Measurements from ENCODE around the gene FAM83B.
"Not testable (repeated sequence)": the region's sequence is repeated elsewhere in the genome, so short reads cannot be mapped to it uniquely, and the experiment has no call there.

FAM83B gene

GRCh38 chr6:54900666-54901065 is 54.1 kb downstream of the FAM83B start:
- no peak for DNase-seq

- no peak for DNase-seq
Measured at GRCh38 chr6:54903884-54904283, 57.3 kb downstream of the FAM83B start.

DNA sequence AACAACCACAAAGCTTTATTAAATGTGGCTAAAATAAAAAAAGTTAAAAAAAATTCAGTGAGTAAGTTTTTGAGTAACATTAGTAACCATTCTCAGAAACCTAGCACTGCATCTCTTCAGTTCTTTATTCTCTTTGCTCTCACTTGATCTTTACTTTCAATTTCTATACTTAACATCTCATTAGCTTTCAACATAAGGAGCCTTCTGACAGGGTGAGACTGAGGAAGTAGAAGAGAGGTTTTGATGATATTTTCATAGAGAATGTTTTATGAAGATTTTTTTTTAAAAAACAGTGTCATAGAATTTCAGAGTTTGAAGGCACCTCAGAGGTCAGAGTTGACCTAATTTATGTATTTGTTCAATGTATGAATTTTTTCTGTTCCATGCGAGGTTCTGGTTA is 60.8 kb downstream of the FAM83B start:
- no peak for DNase-seq

GRCh38 chr6:54909184-54909583 is 62.6 kb downstream of the FAM83B start:
- no peak for DNase-seq

- DNase-seq = no peak
Measured at GRCh38 chr6:54910431-54910884, 63.9 kb downstream of the FAM83B start.

- no peak for DNase-seq
Measured at GRCh38 chr6:54910921-54911320, 64.3 kb downstream of the FAM83B start.

DNA sequence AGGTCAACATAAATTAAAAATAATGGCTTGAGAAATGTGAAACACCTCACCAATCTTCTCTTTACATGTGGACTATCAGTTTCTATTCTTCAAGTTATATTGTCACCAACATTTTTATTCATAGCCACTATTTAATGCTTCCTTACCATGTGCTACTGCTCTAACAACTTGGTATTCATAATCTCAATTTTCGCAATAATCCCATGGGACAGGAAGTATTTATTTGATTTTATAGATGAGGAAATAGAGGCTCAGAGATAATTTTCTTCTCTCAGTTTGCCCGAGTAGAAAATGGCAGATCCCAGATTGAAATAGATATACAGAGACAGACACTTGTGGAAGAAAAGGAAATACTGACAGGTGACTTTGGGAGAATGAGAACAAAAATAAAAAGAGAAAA is 66.6 kb downstream of the FAM83B start:
- DNase-seq = no peak

- no peak for DNase-seq
Measured at GRCh38 chr6:54916858-54917257, 70.3 kb downstream of the FAM83B start.

DNA sequence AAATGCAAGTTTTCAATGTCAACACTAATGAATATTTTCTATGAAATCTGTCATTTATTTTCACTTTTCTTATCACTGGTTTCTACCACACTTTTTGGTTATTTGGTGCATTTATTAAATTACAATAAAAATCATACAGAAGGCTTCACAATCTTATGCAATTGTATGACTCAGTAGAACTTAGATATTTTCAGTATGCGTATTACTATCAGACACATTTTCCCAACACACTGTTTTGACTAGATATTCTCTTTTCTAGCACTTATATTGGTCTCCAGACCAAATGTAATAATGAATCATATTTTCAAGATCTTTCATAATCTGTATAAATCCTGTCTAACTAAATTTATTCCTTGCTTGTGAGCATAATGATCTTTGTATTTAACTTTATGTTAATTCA is 74.1 kb downstream of the FAM83B start:
- no peak for DNase-seq

- no peak for DNase-seq
Measured at GRCh38 chr6:54921891-54922290, 75.3 kb downstream of the FAM83B start.

GRCh38 chr6:54929245-54929909 is 82.8 kb downstream of the FAM83B start:
- no peak for DNase-seq

DNA sequence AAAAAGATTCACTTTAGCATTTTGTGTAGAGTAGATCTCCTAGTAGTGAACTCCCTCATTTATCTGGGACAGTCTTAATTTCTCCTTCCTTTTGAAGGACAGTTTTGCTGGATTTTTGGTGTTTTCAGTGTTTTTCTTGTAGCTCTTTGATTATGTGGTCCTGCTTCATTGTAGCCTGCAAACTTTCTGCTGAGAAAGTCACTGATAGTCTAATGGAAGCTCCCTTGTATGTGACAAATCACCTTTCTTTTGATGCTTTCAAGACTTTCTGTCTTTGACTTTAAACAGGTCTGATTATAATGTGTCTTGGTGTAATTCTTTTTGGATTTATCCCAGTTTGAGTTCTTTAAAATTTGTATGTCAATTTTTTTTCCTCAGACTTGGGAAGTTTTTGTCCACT is 86.1 kb downstream of the FAM83B start:
- no peak for DNase-seq

- no peak for DNase-seq
Measured at GRCh38 chr6:54935739-54936138, 89.2 kb downstream of the FAM83B start.

DNA sequence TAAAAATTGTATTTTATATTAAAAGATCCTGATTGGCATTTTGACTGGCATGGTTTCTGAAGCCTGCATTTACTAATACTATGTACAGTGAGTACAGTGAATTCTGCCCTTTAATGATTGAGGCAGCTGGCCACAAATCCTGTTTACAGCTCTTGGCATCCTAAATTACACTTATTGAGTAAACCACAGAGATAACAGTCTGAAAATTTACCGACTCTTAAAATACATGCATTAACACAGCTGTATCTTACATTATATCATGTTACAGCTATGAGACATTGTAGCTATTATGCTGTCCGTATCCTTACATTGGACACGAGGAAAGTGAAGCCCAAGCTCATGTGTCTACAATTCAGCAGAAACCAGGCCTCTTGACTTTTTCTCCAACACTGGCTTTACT is 90.8 kb downstream of the FAM83B start:
- DNase-seq = no peak

GRCh38 chr6:54957698-54958097 is 111.1 kb downstream of the FAM83B start:
- no peak for DNase-seq

DNA sequence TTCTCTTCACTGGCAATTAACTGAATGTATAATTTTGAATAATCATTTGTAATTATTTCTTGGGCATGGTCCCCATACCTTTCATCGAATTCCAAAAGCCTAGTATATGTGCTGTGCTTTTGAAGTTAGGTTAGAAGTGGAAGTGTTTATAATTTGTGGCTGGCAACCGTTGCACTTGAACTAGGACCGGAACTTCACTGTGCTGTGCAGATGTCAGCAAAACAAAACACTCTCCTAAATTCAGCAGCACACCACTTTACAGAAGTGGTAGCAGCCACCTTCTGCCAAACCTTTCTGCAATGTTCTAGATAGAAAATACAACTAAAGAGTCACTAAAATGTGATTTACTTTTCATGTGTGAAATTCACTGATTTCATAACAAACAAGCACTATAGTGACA is 111.9 kb downstream of the FAM83B start:
- DNase-seq = no peak

DNA sequence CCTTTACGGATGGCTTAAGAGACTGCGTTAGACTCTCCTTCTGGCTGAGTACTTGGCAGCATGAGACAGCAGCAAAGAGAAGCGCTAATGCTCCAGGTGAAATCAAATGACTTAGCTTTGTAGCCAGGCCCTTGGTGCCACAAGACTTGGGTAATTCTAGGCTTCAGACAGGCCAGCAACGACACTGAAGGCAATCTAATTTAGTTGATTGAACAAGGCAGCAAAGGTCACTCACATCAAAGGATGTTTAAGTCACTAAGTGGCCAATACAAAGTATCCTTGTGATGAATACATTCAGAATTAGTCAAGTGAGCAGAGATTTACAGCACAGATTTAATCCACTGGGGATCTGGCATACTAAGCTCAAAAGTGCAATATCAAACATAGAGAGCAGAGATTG is 113.2 kb downstream of the FAM83B start:
- DNase-seq = no peak

GRCh38 chr6:54961372-54961771 is 114.8 kb downstream of the FAM83B start:
- DNase-seq = not testable (repeated sequence)

GRCh38 chr6:54970337-54970736 is 123.8 kb downstream of the FAM83B start:
- no peak for DNase-seq

DNA sequence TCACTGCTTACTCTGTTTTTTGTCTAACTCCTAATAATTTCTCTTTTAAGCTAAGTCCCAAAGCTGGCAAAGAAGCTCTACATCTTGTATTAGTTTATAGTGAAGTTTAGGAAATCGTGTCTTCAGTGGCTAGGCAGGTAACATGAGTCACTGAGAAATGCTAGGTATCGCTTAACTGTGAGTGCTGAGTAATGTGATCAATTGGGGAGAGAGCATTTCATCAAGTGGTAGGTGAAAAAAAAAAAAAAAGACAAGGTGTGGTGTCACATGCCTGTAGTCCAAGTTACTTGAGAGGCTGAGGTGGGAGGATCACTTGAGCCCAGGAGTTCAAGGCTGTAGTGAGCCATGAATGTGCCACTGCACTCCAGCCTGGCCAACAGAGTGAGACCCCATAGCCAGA is 125.3 kb downstream of the FAM83B start:
- DNase-seq = no peak

GRCh38 chr6:54979161-54979560 is 132.6 kb downstream of the FAM83B start:
- not testable (repeated sequence) for DNase-seq

DNA sequence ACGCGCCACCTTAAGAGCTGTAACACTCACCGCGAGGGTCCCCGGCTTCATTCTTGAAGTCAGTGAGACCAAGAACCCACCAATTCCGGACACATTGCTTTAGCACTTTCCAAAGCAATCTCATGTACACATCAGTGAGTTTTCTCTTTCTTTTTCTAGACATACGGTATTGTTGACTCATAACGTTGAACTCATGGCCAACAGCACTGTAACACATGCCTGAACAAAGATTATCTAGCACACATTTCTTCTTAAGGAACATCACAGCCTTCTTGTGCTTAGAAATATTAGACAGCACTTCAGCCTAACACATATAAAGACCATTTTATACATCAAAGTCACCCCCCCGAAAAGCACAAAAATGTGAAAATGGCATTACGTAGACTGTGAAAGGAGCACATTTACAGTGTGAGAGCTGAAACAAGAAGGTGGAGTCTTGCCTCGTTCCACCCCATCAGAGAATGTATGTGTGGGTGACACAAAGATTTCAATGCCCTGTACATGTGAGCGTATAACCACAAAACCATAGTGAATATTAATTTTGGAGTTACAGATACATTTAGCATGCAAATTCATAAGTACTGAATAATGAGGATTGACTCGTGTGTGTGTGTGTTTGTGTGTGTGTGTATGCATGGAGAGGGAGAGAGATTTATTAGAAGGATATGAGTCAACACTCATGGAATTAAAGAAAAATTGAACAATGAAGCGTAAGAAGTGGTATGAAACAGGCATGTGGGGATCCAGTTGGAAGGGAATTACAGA is 134.1 kb downstream of the FAM83B start:
- no peak for DNase-seq

DNA sequence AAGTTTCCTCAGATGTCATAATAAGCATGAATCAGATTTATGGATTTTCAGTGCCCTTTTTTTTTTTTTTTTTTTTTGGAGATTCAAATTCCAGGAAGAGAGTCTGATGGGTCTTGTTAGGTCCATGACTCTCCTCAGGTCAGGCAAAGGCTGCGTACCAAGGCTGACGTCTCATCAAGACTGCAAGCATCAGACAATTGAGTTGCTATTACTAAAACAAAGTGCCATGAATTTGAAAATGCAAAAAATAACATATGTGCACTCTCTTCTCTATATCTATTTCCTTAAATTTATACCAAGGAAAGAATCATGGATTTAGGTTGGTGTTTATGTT is 134.7 kb downstream of the FAM83B start:
- no peak for DNase-seq

GRCh38 chr6:54981647-54982046 is 135.1 kb downstream of the FAM83B start:
- DNase-seq = no peak
